Measurements from ENCODE around the gene PRICKLE3.
A peak's percentile ranks its signal among the peaks of the same experiment; 100 is the strongest.
"Not testable (repeated sequence)": the region's sequence is repeated elsewhere in the genome, so short reads cannot be mapped to it uniquely, and the experiment has no call there.

Gene PRICKLE3

DNA sequence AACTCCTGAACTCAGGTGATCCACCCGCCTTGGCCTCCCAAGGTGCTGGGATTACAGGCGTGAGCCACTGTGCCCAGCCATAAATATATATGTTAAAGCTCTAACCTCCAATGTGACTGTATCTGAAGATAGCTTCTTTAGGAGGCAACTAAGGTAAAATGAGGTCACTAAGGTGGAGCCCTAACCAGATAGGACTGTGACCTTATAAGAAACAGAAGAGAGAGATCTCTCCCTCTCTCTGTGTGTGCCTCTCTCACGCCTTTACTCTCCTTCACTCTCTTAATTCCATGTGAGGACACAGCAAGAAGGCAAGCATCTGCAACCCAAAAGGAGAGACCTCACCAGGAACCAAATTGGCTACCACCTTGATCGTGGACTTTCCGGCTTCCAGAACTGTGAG, 24.5 kb downstream of the PRICKLE3 start:
- no peak overlapping the region for H3K4me3 ChIP-seq (ENCODE audit: low read depth, low read length)
- DNase-seq (ENCODE audit: low read depth): no peak
- no peak for TF ChIP-seq CTCF (IDR thresholded peaks at IDR 0.05; ENCODE audit: control insufficient read depth, extremely low read depth, insufficient read depth)

GRCh38 chrX:49160908-49161307, 25.3 kb downstream of the PRICKLE3 start:
- no peak for DNase-seq (ENCODE audit: low read depth)
- H3K4me3 ChIP-seq (ENCODE audit: low read depth, low read length): no peak overlapping the region
- TF ChIP-seq CTCF (IDR thresholded peaks at IDR 0.05; ENCODE audit: control insufficient read depth, extremely low read depth, insufficient read depth): no peak

- no peak overlapping the region for H3K4me3 ChIP-seq (ENCODE audit: low read depth, low read length)
- TF ChIP-seq CTCF (IDR thresholded peaks at IDR 0.05; ENCODE audit: control insufficient read depth, extremely low read depth, insufficient read depth): no peak
- DNase-seq (ENCODE audit: low read depth): no peak
These were observed 29.0 kb downstream of the PRICKLE3 start for GRCh38 chrX:49157194-49157593.

DNA sequence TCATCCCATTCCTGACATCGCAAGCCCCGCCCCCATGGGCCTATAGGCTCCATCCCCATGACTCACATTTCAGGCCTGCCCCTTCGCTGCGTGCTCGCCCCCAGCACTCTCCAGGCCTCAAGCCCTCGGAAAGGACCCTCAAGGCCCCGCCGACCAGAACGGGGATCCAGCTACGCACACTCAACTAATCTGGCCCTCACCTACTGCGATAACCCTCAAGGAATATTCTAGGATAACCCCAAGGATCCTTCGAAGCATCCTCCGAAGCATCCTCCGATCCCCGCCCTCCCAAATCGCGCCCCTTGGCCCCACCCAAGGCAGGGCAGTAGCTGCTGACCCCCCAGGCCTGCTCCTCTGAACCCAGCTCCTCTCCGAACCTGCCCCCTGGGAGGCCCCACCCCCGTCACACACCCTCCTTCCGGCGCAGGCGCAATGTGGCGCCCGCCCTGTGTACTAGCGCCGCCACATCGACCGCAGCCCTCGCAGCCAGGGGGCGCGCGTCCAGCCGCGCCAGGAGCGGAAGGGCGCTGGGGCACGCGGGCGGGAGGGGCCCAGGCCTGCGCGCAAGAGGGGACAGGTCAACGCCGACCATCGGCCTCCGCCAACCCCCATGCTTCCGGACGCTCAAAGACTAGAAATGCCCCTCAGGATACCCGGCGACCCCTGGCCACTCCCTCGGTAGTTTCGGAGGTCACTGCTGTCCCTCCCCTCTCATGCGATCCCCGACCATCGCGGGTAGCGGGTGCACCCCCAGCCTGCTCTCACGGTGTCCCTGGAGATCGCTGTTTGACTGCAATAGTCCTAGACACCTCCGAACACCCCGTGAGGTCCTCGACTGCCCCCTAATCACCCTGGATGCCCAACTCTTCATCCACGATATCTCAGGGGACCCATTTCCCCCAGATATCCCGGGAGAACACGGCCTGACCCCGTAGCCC, 30.0 kb downstream of the PRICKLE3 start:
- peak overlapping the region; percentile 54 for H3K4me3 ChIP-seq (ENCODE audit: low read depth, low read length)
- TF ChIP-seq CTCF (IDR thresholded peaks at IDR 0.05; ENCODE audit: control insufficient read depth, extremely low read depth, insufficient read depth): peak; percentile 88
- peak; percentile 54 for DNase-seq (ENCODE audit: low read depth)

DNA sequence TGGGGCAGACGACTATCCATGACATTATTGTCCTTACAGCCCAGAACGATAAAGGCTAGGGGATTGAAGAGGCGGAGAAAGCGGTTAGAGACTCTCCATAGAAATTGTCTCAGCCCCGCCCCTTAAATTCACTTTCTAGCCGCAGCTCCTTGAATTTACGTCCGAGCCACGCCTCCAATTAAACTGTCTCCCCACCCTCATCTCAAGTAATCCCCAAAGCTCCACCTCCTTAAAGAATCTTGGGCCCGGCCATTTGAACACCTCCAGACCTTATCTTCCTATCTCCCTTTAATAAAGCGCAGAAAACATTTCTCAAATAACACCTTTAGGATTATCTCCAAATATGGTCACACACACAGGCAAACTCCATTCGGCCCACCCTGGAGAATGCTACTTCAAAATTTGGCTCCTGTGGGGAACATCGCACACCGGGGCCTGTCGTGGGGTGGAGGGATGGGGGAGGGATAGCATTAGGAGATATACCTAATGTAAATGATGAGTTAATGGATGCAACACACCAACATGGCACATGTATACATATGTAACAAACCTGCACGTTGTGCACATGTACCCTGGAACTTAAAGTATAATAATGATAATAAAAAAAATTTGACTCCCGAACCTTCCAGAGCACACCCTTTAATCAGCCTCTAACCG, 30.8 kb downstream of the PRICKLE3 start:
- no peak for TF ChIP-seq CTCF (IDR thresholded peaks at IDR 0.05; ENCODE audit: control insufficient read depth, extremely low read depth, insufficient read depth)
- H3K4me3 ChIP-seq (ENCODE audit: low read depth, low read length): peak overlapping the region; percentile 54
- DNase-seq (ENCODE audit: low read depth): peak; percentile 64

DNA sequence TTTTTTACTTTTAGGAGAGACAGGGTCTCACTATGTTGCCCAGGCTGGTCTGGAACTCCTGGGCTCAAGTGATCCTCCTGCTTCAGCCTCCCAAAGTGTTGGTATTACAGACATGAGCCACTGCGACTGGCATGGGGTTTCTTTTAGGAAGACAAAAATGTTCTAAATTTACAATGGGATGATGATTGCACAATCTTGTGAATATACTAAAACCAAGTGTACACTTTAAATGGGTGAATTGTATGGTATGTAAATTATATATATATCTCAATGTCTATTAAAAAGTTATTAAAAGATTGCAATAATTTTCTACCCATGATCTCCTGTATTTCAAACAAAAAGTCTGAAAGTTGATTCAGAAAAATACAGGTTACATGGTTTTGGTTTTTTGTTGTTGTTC, 32.7 kb downstream of the PRICKLE3 start:
- no peak for DNase-seq (ENCODE audit: low read depth)
- no peak for TF ChIP-seq CTCF (IDR thresholded peaks at IDR 0.05; ENCODE audit: control insufficient read depth, extremely low read depth, insufficient read depth)
- H3K4me3 ChIP-seq (ENCODE audit: low read depth, low read length): no peak overlapping the region

DNA sequence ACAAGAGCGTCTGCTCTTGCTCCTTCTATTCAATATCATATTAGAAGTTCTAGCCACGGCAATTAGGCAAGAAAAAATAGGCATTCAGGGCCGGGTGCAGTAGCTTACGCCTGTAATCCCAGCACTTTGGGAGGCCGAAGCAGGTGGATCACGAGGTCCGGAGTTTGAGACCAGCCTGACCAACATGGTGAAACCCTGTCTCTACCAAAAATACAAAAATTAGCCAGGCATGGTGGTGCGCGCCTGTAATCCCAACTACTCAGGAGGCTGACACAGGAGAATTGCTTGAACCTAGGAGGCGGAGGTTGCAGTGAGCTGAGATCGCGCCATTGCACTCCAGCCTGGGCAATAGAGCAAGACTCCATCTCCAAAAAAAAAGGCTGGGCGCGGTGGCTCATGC, 36.9 kb downstream of the PRICKLE3 start:
- DNase-seq (ENCODE audit: low read depth); H3K4me3 ChIP-seq (ENCODE audit: low read depth, low read length): not testable (repeated sequence)

GRCh38 chrX:49148390-49149100, 37.6 kb downstream of the PRICKLE3 start:
- DNase-seq (ENCODE audit: low read depth); H3K4me3 ChIP-seq (ENCODE audit: low read depth, low read length): not testable (repeated sequence)

Measured in LNCaP clone FGC (cell line).